Measurements from ENCODE around the gene OSBPL9. TPM values are rescaled to one million over a fixed set of nuclear protein-coding genes. Genes with fewer than 3 reads are reported as not detected.

OSBPL9 gene
- total RNA-seq, 1 donor from 2014 or later, result 103 TPM

DNA sequence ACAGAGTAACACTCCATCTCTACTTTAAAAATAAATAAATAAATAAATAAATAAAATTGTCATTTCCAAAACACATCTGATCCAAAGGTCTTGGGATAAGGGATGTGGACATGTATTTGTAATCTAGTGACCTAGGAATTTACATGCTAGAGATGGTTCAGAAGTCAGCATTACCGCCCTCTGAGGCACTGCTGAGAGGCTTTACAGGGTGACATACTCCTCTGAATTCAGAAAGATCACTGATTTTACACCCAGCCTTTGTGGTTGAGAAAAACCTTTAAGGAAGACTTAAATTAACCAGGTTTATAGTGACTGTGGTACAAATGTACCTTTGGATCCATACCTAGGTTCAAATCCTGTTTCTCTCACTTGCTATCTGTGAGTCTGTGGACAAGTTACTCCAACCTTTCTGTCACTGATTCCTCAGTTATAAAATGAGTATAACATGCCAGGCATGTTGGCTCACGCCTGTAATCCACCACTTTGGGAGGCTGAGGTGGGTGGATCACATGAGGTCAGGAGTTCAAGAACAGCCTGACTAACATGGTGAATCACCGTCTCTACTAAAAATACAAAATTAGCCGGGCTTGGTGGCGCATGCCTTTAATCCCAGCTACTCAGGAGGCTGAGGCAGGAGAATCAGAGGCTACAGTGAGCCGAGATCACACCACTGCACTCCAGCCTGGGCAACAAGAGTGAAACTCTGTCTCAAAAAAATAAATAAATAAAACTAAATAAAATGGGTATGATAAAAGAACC is 20.1 kb downstream of the OSBPL9 start:
- Mint-ChIP-seq H3K4me3 (no peak overlapping the region), H3K9me3 (no peaks in the 10 kb centered on the region), H3K27me3 (ENCODE audit: low read depth) (no peaks in the 10 kb centered on the region), H3K27ac (no peak overlapping the region), H3K4me1 (peaks cover 17% of the 10 kb centered on the region), H3K36me3 (no peaks in the 10 kb centered on the region)
- no peak for DNase-seq (ENCODE audit: low spot score in 2 of 2, unreplicated experiment in 2 of 2)
- TF ChIP-seq, protein P1, sequence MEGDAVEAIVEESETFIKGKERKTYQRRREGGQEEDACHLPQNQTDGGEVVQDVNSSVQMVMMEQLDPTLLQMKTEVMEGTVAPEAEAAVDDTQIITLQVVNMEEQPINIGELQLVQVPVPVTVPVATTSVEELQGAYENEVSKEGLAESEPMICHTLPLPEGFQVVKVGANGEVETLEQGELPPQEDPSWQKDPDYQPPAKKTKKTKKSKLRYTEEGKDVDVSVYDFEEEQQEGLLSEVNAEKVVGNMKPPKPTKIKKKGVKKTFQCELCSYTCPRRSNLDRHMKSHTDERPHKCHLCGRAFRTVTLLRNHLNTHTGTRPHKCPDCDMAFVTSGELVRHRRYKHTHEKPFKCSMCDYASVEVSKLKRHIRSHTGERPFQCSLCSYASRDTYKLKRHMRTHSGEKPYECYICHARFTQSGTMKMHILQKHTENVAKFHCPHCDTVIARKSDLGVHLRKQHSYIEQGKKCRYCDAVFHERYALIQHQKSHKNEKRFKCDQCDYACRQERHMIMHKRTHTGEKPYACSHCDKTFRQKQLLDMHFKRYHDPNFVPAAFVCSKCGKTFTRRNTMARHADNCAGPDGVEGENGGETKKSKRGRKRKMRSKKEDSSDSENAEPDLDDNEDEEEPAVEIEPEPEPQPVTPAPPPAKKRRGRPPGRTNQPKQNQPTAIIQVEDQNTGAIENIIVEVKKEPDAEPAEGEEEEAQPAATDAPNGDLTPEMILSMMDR (IDR thresholded peaks at IDR 0.05; ENCODE audit: unreplicated experiment), result no peak

DNA sequence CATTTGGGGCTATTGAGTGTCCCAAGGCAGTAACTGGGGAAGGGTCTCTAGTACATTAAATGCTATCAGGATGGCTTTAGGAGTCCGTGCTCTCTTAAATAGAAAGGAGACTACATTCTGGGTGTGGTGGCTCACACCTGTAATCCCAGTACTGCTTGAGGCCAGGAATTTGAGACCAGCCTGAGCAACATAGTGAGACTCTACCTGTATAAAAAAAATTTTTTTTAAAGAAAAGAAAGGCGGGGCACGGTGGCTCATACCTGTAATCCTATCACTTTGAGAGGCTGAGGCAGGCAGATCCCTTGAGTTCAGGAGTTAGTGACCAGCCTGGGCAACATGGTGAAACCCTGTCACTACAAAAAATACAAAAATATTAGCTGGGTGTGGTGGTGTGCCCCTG is 21.5 kb downstream of the OSBPL9 start:
- H3K27ac Mint-ChIP-seq, result no peak overlapping the region
- H3K4me1 Mint-ChIP-seq, result peaks cover 25% of the 10 kb centered on the region
- DNase-seq (ENCODE audit: low spot score in 2 of 2, unreplicated experiment in 2 of 2), result no peak
- H3K4me3 Mint-ChIP-seq, result no peak overlapping the region
- TF ChIP-seq, protein P1 (IDR thresholded peaks at IDR 0.05; ENCODE audit: unreplicated experiment), result no peak
- peaks cover under 1% of the 10 kb centered on the region for H3K9me3 Mint-ChIP-seq
- no peaks in the 10 kb centered on the region for H3K27me3 Mint-ChIP-seq (ENCODE audit: low read depth)
- peaks cover 2% of the 10 kb centered on the region for H3K36me3 Mint-ChIP-seq

DNA sequence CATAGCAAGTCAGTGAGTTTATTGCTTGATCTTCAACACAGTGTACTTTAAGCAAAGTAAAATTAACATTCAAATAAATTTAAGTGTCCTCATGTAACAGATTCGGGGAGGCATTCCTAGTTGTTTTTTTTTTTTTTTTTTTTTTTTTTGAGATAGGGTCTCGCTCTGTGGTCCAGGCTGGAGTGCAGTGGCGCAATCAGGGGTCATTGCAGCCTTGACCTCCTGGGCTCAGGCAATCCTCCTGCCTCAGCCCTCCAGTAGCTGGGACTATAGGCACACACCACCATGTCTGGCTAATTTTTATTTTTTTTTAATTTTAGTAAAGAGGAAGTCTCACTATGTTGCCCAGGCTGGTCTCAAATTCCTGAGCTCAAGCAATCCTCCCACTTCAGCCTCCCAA is 22.8 kb downstream of the OSBPL9 start:
- DNase-seq (ENCODE audit: low spot score in 2 of 2, unreplicated experiment in 2 of 2), result no peak
- Mint-ChIP-seq H3K27me3 (ENCODE audit: low read depth) (no peaks in the 10 kb centered on the region), H3K27ac (no peak overlapping the region), H3K9me3 (peaks cover 4% of the 10 kb centered on the region), H3K4me3 (no peak overlapping the region), H3K4me1 (peaks cover 28% of the 10 kb centered on the region), H3K36me3 (peaks cover 6% of the 10 kb centered on the region)
- TF ChIP-seq, protein P1 (IDR thresholded peaks at IDR 0.05; ENCODE audit: unreplicated experiment), result no peak

DNA sequence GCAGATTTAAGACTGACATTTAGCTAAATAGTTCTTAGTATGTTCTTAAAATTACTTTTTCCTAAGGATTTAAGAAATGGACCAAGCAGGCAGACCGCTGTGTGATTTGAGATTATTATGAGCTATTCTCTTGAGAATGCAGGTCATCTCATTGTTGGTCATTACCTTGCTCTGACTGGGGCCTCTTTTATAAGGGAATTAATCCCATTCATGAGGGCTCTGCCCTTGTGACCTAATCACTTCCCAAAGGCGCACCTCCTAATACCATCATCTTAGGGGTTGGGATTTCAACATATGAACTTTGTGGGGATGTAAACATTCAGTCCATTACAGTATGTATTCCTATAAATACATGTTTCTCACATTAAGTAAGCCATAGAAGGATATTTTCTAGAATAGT is 24.2 kb downstream of the OSBPL9 start:
- TF ChIP-seq, protein P1 (IDR thresholded peaks at IDR 0.05; ENCODE audit: unreplicated experiment), result no peak
- Mint-ChIP-seq H3K27me3 (ENCODE audit: low read depth) (no peaks in the 10 kb centered on the region), H3K4me1 (peaks cover 28% of the 10 kb centered on the region), H3K27ac (peak overlapping the region; percentile 66), H3K9me3 (peaks cover 7% of the 10 kb centered on the region), H3K36me3 (peaks cover 10% of the 10 kb centered on the region), H3K4me3 (no peak overlapping the region)
- DNase-seq (ENCODE audit: low spot score in 2 of 2, unreplicated experiment in 2 of 2), result no peak

DNA sequence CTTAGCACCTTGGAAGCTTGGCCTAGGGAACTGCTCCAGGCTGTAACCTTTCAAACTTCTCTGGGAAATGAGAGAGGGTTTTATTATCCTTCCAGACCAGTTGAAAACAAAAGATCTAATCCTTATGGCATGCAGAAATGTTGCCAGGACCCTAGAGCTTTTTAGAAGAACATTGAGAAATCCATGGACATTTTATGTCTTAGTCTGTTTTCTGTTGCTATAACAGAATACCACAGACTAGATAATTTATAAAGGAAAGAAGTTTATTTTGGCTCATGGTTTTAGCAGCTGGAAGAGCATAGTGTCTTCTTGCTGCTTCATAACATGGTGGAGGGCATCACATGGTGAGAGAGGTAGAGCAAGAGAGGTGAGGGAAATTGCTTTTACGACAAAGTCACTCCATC is 25.8 kb downstream of the OSBPL9 start:
- no peaks in the 10 kb centered on the region for H3K27me3 Mint-ChIP-seq (ENCODE audit: low read depth)
- H3K27ac Mint-ChIP-seq, result peak overlapping the region; percentile 93
- TF ChIP-seq, protein P1 (IDR thresholded peaks at IDR 0.05; ENCODE audit: unreplicated experiment), result no peak
- H3K36me3 Mint-ChIP-seq, result peaks cover 10% of the 10 kb centered on the region
- H3K9me3 Mint-ChIP-seq, result peaks cover 7% of the 10 kb centered on the region
- H3K4me3 Mint-ChIP-seq, result no peak overlapping the region
- no peak for DNase-seq (ENCODE audit: low spot score in 2 of 2, unreplicated experiment in 2 of 2)
- peaks cover 30% of the 10 kb centered on the region for H3K4me1 Mint-ChIP-seq

All from mesothelial cell of epicardium (in vitro differentiated cells).